ENCODE data around the gene USP47.

- TF ChIP-seq HOXD1 (CRISPR knock-in tag; IDR thresholded peaks at IDR 0.05) (no peak), JDP2 (CRISPR knock-in tag; IDR thresholded peaks at IDR 0.05; ENCODE audit: borderline replicate concordance) (no peak), POLR2A (IDR thresholded peaks at IDR 0.05; ENCODE audit: insufficient read depth in 1 of 2, low read depth in 2 of 2, low read length in 2 of 2) (no peak), YY1 (IDR thresholded peaks at IDR 0.05; ENCODE audit: insufficient read depth, insufficient replicate concordance, low read depth, low read length) (no peak)
- TF ChIP-seq, protein P1, sequence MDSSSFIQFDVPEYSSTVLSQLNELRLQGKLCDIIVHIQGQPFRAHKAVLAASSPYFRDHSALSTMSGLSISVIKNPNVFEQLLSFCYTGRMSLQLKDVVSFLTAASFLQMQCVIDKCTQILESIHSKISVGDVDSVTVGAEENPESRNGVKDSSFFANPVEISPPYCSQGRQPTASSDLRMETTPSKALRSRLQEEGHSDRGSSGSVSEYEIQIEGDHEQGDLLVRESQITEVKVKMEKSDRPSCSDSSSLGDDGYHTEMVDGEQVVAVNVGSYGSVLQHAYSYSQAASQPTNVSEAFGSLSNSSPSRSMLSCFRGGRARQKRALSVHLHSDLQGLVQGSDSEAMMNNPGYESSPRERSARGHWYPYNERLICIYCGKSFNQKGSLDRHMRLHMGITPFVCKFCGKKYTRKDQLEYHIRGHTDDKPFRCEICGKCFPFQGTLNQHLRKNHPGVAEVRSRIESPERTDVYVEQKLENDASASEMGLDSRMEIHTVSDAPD (CRISPR knock-in tag; IDR thresholded peaks at IDR 0.05): no peak
Measured at GRCh38 chr11:11843211-11843621, 1.4 kb downstream of the USP47 start.
